OCI-LY7 (cell line): Measurements from ENCODE around the gene MAP3K3. TPM values are rescaled to one million over a fixed set of nuclear protein-coding genes. Genes with fewer than 3 reads are reported as not detected.

ENCODE experiments used
- BruUV-seq: library from RNA; stranded (reverse); fragments of 400-500 nt; replicated peaks from 2 replicates; lab custom pipeline; 2021; lab: Mats Ljungman, UMichigan
- CTCF ChIA-PET: fragments of 300-600 bp; sonication (Branson Sonifier 250); formaldehyde crosslinking; loops from one replicate; lab custom pipeline; 2022; ENCODE audit warnings: antibody characterized with exemption; ENCODE audit not compliant: unreplicated experiment; lab: Charles Lee
- POLR2A ChIA-PET: fragments of 300-600 bp; sonication (Branson Sonifier 250); formaldehyde crosslinking; loops from one replicate; lab custom pipeline; 2022; ENCODE audit warnings: antibody characterized with exemption; lab: Charles Lee
- DNase-seq: peaks from one replicate; pipeline ENCODE4 v3.0.0-alpha.2; 2015; ENCODE audit warnings: low spot score
- H2AFZ ChIP-seq: fragments of 200-600 bp; sonication (generic), shearing (Covaris generic); 2 replicates; pipeline ENCODE4 v1.6.1; 2014; ENCODE audit warnings: mild to moderate bottlenecking, antibody characterized with exemption, low read length, moderate library complexity
- H3K27ac ChIP-seq: fragments of 200-600 bp; sonication (generic); 2 replicates; pipeline ENCODE4 v1.5.1; 2014; ENCODE audit warnings: mixed run types, low read depth, mild to moderate bottlenecking, moderate library complexity, low read length, inconsistent platforms; ENCODE audit not compliant: poor library complexity, severe bottlenecking
- H3K36me3 ChIP-seq: fragments of 200-600 bp; sonication (generic); 2 replicates; pipeline ENCODE4 v1.6.1; 2014; ENCODE audit warnings: mild to moderate bottlenecking, antibody characterized with exemption, low read length, moderate library complexity, mixed read lengths; ENCODE audit not compliant: insufficient read depth
- H3K4me1 ChIP-seq: fragments of 200-600 bp; sonication (generic); 2 replicates; pipeline ENCODE4 v1.5.1; 2014; ENCODE audit warnings: mild to moderate bottlenecking, low read length; ENCODE audit not compliant: insufficient read depth, poor library complexity, severe bottlenecking
- H3K4me2 ChIP-seq: fragments of 200-600 bp; sonication (generic); 2 replicates; pipeline ENCODE4 v1.6.1; 2014; ENCODE audit warnings: mild to moderate bottlenecking, low read length
- H3K4me3 ChIP-seq: fragments of 200-600 bp; sonication (generic); 2 replicates; pipeline ENCODE4 v1.5.1; 2014; ENCODE audit warnings: mild to moderate bottlenecking, low read depth, low read length; ENCODE audit not compliant: poor library complexity, severe bottlenecking
- H3K79me2 ChIP-seq: fragments of 200-600 bp; sonication (generic); 2 replicates; pipeline ENCODE4 v1.6.1; 2016; ENCODE audit warnings: low read depth, mild to moderate bottlenecking, low read length, moderate library complexity, mixed read lengths; ENCODE audit not compliant: insufficient read depth
- H3K9me2 ChIP-seq: fragments of 200-600 bp; sonication (generic); 2 replicates; pipeline ENCODE4 v1.6.1; 2016; ENCODE audit warnings: mild to moderate bottlenecking, low read length, mixed read lengths; ENCODE audit not compliant: insufficient read depth
- H3K9me3 ChIP-seq: fragments of 200-600 bp; sonication (generic); 2 replicates; pipeline ENCODE4 v1.6.1; 2014; ENCODE audit warnings: mild to moderate bottlenecking, mixed run types, low read length, mixed read lengths
- H4K20me1 ChIP-seq: fragments of 200-600 bp; sonication (generic); 2 replicates; pipeline ENCODE4 v1.6.1; 2014; ENCODE audit warnings: mild to moderate bottlenecking, antibody characterized with exemption, low read length, moderate library complexity, mixed read lengths; ENCODE audit not compliant: insufficient read depth
- CTCF ChIP-seq: fragments of 200-600 bp; sonication (generic); conservative IDR thresholded peaks from 2 replicates; pipeline ENCODE4 v1.5.1; 2014; ENCODE audit warnings: mild to moderate bottlenecking, antibody characterized with exemption, low read length, moderate library complexity, mixed read lengths
- EZH2phosphoT487 ChIP-seq: fragments of 200-600 bp; sonication (generic); IDR thresholded peaks from 2 replicates; pipeline ENCODE4 v1.6.1; 2018; ENCODE audit warnings: low read depth, borderline replicate concordance, mild to moderate bottlenecking, mixed run types, antibody characterized with exemption, low read length, moderate library complexity, mixed read lengths
- intact Hi-C: fragments of 100-400 bp; cut with micrococcal nuclease; formaldehyde crosslinking; loops from one replicate; pipeline ENCODE4 v1.10.0; 2022; ENCODE audit not compliant: unreplicated experiment
- total RNA-seq, 2 experiments: library from RNA; depleted of rRNA in 1 of 2; stranded (reverse); fragments of >200 nt in 1 of 2; shearing (Covaris generic) in 1 of 2; gene quantifications; 2 replicates each; pipeline ENCODE4 v1.2.3, GENCODE V29; 2014 to 2022

The MAP3K3 gene
- total RNA-seq, 2 experiments from 2014 or later, result 26.0 to 29.0 TPM

GRCh38 chr17:63592797-63593196, 29.4 kb upstream of the MAP3K3 start:
- ChIA-PET POLR2A (interaction anchor here (0.7 kb wide), 1 partner anchor 1679 kb away, joined by 3 read pairs; no protein-coding TSS in a partner anchor), CTCF (no interaction called here)
- no TSS peak for BruUV-seq
- peaks cover 58% of the 10 kb centered on the region for H3K36me3 ChIP-seq
- H3K4me2 ChIP-seq, result no peak overlapping the region
- no peaks in the 10 kb centered on the region for H4K20me1 ChIP-seq
- H3K4me3 ChIP-seq, result no peak overlapping the region
- no peak overlapping the region for H2AFZ ChIP-seq
- no peak overlapping the region for H3K27ac ChIP-seq
- H3K4me1 ChIP-seq, result no peaks in the 10 kb centered on the region
- intact Hi-C loops, result no loop called here
- H3K79me2 ChIP-seq, result no peaks in the 10 kb centered on the region
- H3K9me3 ChIP-seq, result no peaks in the 10 kb centered on the region
- TF ChIP-seq CTCF (no peak), EZH2phosphoT487 (no peak)
- no peaks in the 10 kb centered on the region for H3K9me2 ChIP-seq
- DNase-seq, result no peak

GRCh38 chr17:63595132-63595531, 27.1 kb upstream of the MAP3K3 start:
- DNase-seq, result no peak
- Histone ChIP-seq H3K9me3 (no peaks in the 10 kb centered on the region), H3K4me1 (peaks cover 2% of the 10 kb centered on the region), H3K27ac (no peak overlapping the region), H3K4me2 (no peak overlapping the region), H2AFZ (no peak overlapping the region), H3K79me2 (no peaks in the 10 kb centered on the region), H3K36me3 (peaks cover 35% of the 10 kb centered on the region), H3K9me2 (no peaks in the 10 kb centered on the region), H4K20me1 (no peaks in the 10 kb centered on the region), H3K4me3 (no peak overlapping the region)
- TF ChIP-seq CTCF (no peak), EZH2phosphoT487 (no peak)
- BruUV-seq, result no TSS peak
- ChIA-PET CTCF (no interaction called here), POLR2A (interaction anchor here (0.6 kb wide), 1 partner anchor 1385 kb away, joined by 3 read pairs; no protein-coding TSS in a partner anchor)
- intact Hi-C loops, result no loop called here

- peaks cover 11% of the 10 kb centered on the region; the same call in 1 of the 2 replicates for H3K79me2 ChIP-seq
- H3K27ac ChIP-seq, result no peak overlapping the region
- H3K9me3 ChIP-seq, result no peaks in the 10 kb centered on the region
- DNase-seq, result no peak
- no peak overlapping the region for H2AFZ ChIP-seq
- ChIA-PET CTCF (interaction anchor here (0.6 kb wide), 1 partner anchor 134 kb away, joined by 3 read pairs; no protein-coding TSS in a partner anchor), POLR2A (no interaction called here)
- H4K20me1 ChIP-seq, result no peaks in the 10 kb centered on the region
- no peak overlapping the region for H3K4me2 ChIP-seq
- peaks cover 14% of the 10 kb centered on the region for H3K4me1 ChIP-seq
- H3K9me2 ChIP-seq, result no peaks in the 10 kb centered on the region
- H3K36me3 ChIP-seq, result peaks cover 16% of the 10 kb centered on the region
- H3K4me3 ChIP-seq, result no peak overlapping the region
- BruUV-seq, result no TSS peak
- intact Hi-C loops, result no loop called here
- TF ChIP-seq EZH2phosphoT487 (no peak), CTCF (no peak)
Measured at GRCh38 chr17:63596856-63597586, 25.2 kb upstream of the MAP3K3 start.
